IgD-negative memory B cell (primary cell): ENCODE results near the gene LDLRAD4. TPM values are rescaled to one million over a fixed set of nuclear protein-coding genes. Genes with fewer than 3 reads are reported as not detected.
A peak's percentile ranks its signal among the peaks of the same experiment; 100 is the strongest.

Experiments used
- H3K27ac Mint-ChIP-seq, 3 donors: one replicate each; pipeline ENCODE4 v1.8.0; 2020 to 2022; ENCODE audit warnings: mild to moderate bottlenecking in 3 of 3, mixed read lengths in 3 of 3, moderate library complexity in 1 of 3
- H3K27me3 Mint-ChIP-seq: one replicate; pipeline ENCODE4 v1.8.0; 2021; ENCODE audit warnings: mixed read lengths
- H3K36me3 Mint-ChIP-seq: one replicate; pipeline ENCODE4 v1.8.0; 2020; ENCODE audit warnings: mild to moderate bottlenecking, mixed read lengths
- H3K4me1 Mint-ChIP-seq, 3 donors: one replicate each; pipeline ENCODE4 v1.8.0; 2020 to 2022; ENCODE audit warnings: mixed read lengths in 3 of 3, mild to moderate bottlenecking in 1 of 3
- H3K4me3 Mint-ChIP-seq, 4 donors: one replicate each; pipeline ENCODE4 v1.8.0; 2020 to 2022; ENCODE audit warnings: mild to moderate bottlenecking in 4 of 4, mixed read lengths in 4 of 4, moderate library complexity in 3 of 4
- H3K9me3 Mint-ChIP-seq, 3 donors: one replicate each; pipeline ENCODE4 v1.8.0; 2020 to 2021; ENCODE audit warnings: mixed read lengths in 3 of 3, mild to moderate bottlenecking in 1 of 3
- polyA plus RNA-seq: library from polyadenylated mRNA; unstranded; fragments of 300-500 nt; fragmentation: Illumina TruSeq; gene quantifications from one replicate; pipeline ENCODE4 v1.2.3, GENCODE V29; 2021

The LDLRAD4 gene
- polyA plus RNA-seq, 1 donor from 2014 or later, result 5.1 TPM

GRCh38 chr18:13410471-13410870, 191.9 kb downstream of the LDLRAD4 start:
- Mint-ChIP-seq H3K4me3 (no peak overlapping the region), H3K27ac (no peak overlapping the region), H3K4me1 (no peaks in the 10 kb centered on the region), H3K27me3 (peaks cover 3% of the 10 kb centered on the region), H3K36me3 (no peaks in the 10 kb centered on the region), H3K9me3 (peaks cover 0 to 8% (median 3%) of the 10 kb centered on the region in 3 donors)

GRCh38 chr18:13412017-13412416, 193.5 kb downstream of the LDLRAD4 start:
- H3K27me3 Mint-ChIP-seq, result peaks cover 3% of the 10 kb centered on the region
- peaks cover 0 to 8% (median 3%) of the 10 kb centered on the region in 3 donors for H3K9me3 Mint-ChIP-seq
- H3K4me1 Mint-ChIP-seq, result no peaks in the 10 kb centered on the region
- no peak overlapping the region for H3K4me3 Mint-ChIP-seq
- H3K36me3 Mint-ChIP-seq, result no peaks in the 10 kb centered on the region
- no peak overlapping the region for H3K27ac Mint-ChIP-seq

- H3K4me1 Mint-ChIP-seq, result no peaks in the 10 kb centered on the region
- peak overlapping the region in 1 of 3 donors; percentile 48 for H3K27ac Mint-ChIP-seq
- H3K36me3 Mint-ChIP-seq, result no peaks in the 10 kb centered on the region
- H3K27me3 Mint-ChIP-seq, result peaks cover 3% of the 10 kb centered on the region
- no peak overlapping the region for H3K4me3 Mint-ChIP-seq
- peaks cover 0 to 8% (median 3%) of the 10 kb centered on the region in 3 donors for H3K9me3 Mint-ChIP-seq
These were observed 194.3 kb downstream of the LDLRAD4 start for GRCh38 chr18:13412901-13413300.

- no peak overlapping the region for H3K27ac Mint-ChIP-seq
These were observed 195.5 kb downstream of the LDLRAD4 start for GRCh38 chr18:13414102-13414501.

GRCh38 chr18:13414521-13414920, 196.0 kb downstream of the LDLRAD4 start:
- Mint-ChIP-seq H3K27ac (no peak overlapping the region), H3K4me3 (no peak overlapping the region), H3K36me3 (no peaks in the 10 kb centered on the region), H3K27me3 (peaks cover 3% of the 10 kb centered on the region), H3K4me1 (no peaks in the 10 kb centered on the region), H3K9me3 (peaks cover 0 to 8% (median 3%) of the 10 kb centered on the region in 3 donors)

More at GRCh38 chr18:13414102-13414501, 195.5 kb downstream of the LDLRAD4 start:
- H3K9me3 Mint-ChIP-seq, result peaks cover 0 to 8% (median 3%) of the 10 kb centered on the region in 3 donors
- no peaks in the 10 kb centered on the region for H3K36me3 Mint-ChIP-seq
- no peak overlapping the region for H3K4me3 Mint-ChIP-seq
- peaks cover 3% of the 10 kb centered on the region for H3K27me3 Mint-ChIP-seq
- no peaks in the 10 kb centered on the region for H3K4me1 Mint-ChIP-seq

- Mint-ChIP-seq H3K27me3 (peaks cover 3% of the 10 kb centered on the region), H3K27ac (no peak overlapping the region), H3K4me3 (no peak overlapping the region), H3K9me3 (peaks cover 0 to 8% (median 3%) of the 10 kb centered on the region in 3 donors), H3K36me3 (no peaks in the 10 kb centered on the region), H3K4me1 (no peaks in the 10 kb centered on the region)
These were observed 197.2 kb downstream of the LDLRAD4 start for GRCh38 chr18:13415736-13416135.

GRCh38 chr18:13416208-13416607, 197.6 kb downstream of the LDLRAD4 start:
- H3K4me1 Mint-ChIP-seq, result peaks cover 0 to 2% (median 0%) of the 10 kb centered on the region in 3 donors
- peaks cover 0 to 8% (median 3%) of the 10 kb centered on the region in 3 donors for H3K9me3 Mint-ChIP-seq
- H3K4me3 Mint-ChIP-seq, result no peak overlapping the region
- no peak overlapping the region for H3K27ac Mint-ChIP-seq
- no peaks in the 10 kb centered on the region for H3K36me3 Mint-ChIP-seq
- peaks cover 3% of the 10 kb centered on the region for H3K27me3 Mint-ChIP-seq

- Mint-ChIP-seq H3K27me3 (peaks cover 3% of the 10 kb centered on the region), H3K27ac (no peak overlapping the region), H3K9me3 (peaks cover 0 to 6% (median 3%) of the 10 kb centered on the region in 3 donors), H3K36me3 (peaks cover 3% of the 10 kb centered on the region), H3K4me1 (peaks cover 0 to 4% (median 0%) of the 10 kb centered on the region in 3 donors), H3K4me3 (no peak overlapping the region)
These were observed 198.3 kb downstream of the LDLRAD4 start for GRCh38 chr18:13416848-13417247.

GRCh38 chr18:13418013-13418710, 199.6 kb downstream of the LDLRAD4 start:
- no peak overlapping the region for H3K27ac Mint-ChIP-seq
- H3K4me1 Mint-ChIP-seq, result peaks cover 0 to 4% (median 0%) of the 10 kb centered on the region in 3 donors
- H3K4me3 Mint-ChIP-seq, result no peak overlapping the region
- H3K36me3 Mint-ChIP-seq, result peaks cover 3% of the 10 kb centered on the region
- H3K27me3 Mint-ChIP-seq, result peaks cover 4% of the 10 kb centered on the region
- no peaks in the 10 kb centered on the region for H3K9me3 Mint-ChIP-seq

- no peaks in the 10 kb centered on the region for H3K9me3 Mint-ChIP-seq
- peaks cover 0 to 4% (median 0%) of the 10 kb centered on the region in 3 donors for H3K4me1 Mint-ChIP-seq
- H3K27ac Mint-ChIP-seq, result no peak overlapping the region
- peak overlapping the region in 1 of 4 donors; percentile 78 for H3K4me3 Mint-ChIP-seq
- peaks cover 2% of the 10 kb centered on the region for H3K27me3 Mint-ChIP-seq
- H3K36me3 Mint-ChIP-seq, result peaks cover 3% of the 10 kb centered on the region
These were observed 202.6 kb downstream of the LDLRAD4 start for GRCh38 chr18:13420969-13421686.

GRCh38 chr18:13422541-13423147, 204.1 kb downstream of the LDLRAD4 start:
- peaks cover 2% of the 10 kb centered on the region for H3K27me3 Mint-ChIP-seq
- peak overlapping the region in 1 of 3 donors; percentile 44 for H3K27ac Mint-ChIP-seq

GRCh38 chr18:13423352-13423751, 204.8 kb downstream of the LDLRAD4 start:
- Mint-ChIP-seq H3K4me3 (no peak overlapping the region), H3K27ac (no peak overlapping the region), H3K9me3 (no peaks in the 10 kb centered on the region), H3K36me3 (peaks cover 3% of the 10 kb centered on the region), H3K4me1 (peaks cover 0 to 4% (median 0%) of the 10 kb centered on the region in 3 donors), H3K27me3 (peaks cover 7% of the 10 kb centered on the region)

More at GRCh38 chr18:13422541-13423147, 204.1 kb downstream of the LDLRAD4 start:
- no peak overlapping the region for H3K4me3 Mint-ChIP-seq
- no peaks in the 10 kb centered on the region for H3K9me3 Mint-ChIP-seq
- H3K4me1 Mint-ChIP-seq, result peaks cover 0 to 4% (median 0%) of the 10 kb centered on the region in 3 donors
- peaks cover 3% of the 10 kb centered on the region for H3K36me3 Mint-ChIP-seq

GRCh38 chr18:13424363-13424762, 205.8 kb downstream of the LDLRAD4 start:
- Mint-ChIP-seq H3K27ac (peak overlapping the region in 1 of 3 donors; percentile 32), H3K27me3 (peaks cover 7% of the 10 kb centered on the region), H3K36me3 (peaks cover 3% of the 10 kb centered on the region), H3K9me3 (no peaks in the 10 kb centered on the region), H3K4me3 (no peak overlapping the region), H3K4me1 (peaks cover 0 to 6% (median 2%) of the 10 kb centered on the region in 3 donors)

GRCh38 chr18:13425357-13426091, 207.0 kb downstream of the LDLRAD4 start:
- Mint-ChIP-seq H3K36me3 (peaks cover 3% of the 10 kb centered on the region), H3K4me1 (peaks cover 0 to 6% (median 2%) of the 10 kb centered on the region in 3 donors), H3K27ac (no peak overlapping the region), H3K27me3 (peaks cover 7% of the 10 kb centered on the region), H3K9me3 (no peaks in the 10 kb centered on the region), H3K4me3 (no peak overlapping the region)
